ENCODE data around the gene INTS13. TPM values are rescaled to one million over a fixed set of nuclear protein-coding genes. Genes with fewer than 3 reads are reported as not detected.

INTS13 gene
- total RNA-seq, 1 experiment from 2014 or later: 54.0 TPM

- DNase-seq (ENCODE audit: low spot score): no peak
- TF ChIP-seq ZNF281 (CRISPR knock-in tag; IDR thresholded peaks at IDR 0.05) (no peak), MLX (CRISPR knock-in tag; IDR thresholded peaks at IDR 0.05) (no peak), EMX1 (CRISPR knock-in tag; IDR thresholded peaks at IDR 0.05) (no peak), MXD4 (CRISPR knock-in tag; IDR thresholded peaks at IDR 0.05; ENCODE audit: borderline replicate concordance) (no peak), E2F1 (CRISPR knock-in tag; IDR thresholded peaks at IDR 0.05) (no peak), AFF4 (CRISPR knock-in tag; IDR thresholded peaks at IDR 0.05; ENCODE audit: borderline replicate concordance) (no peak), FOXP1 (CRISPR knock-in tag; IDR thresholded peaks at IDR 0.05; ENCODE audit: borderline replicate concordance) (no peak), SP1 (CRISPR knock-in tag; conservative IDR thresholded peaks at IDR 0.05) (no peak)
- Mint-ChIP-seq H3K4me1 (no peaks in the 10 kb centered on the region; the same call in 1 of the 2 replicates), H3K27me3 (ENCODE audit: low read depth) (peaks cover 6% of the 10 kb centered on the region; the same call in 1 of the 2 replicates), H3K36me3 (peaks cover 3% of the 10 kb centered on the region), H3K4me3 (no peak overlapping the region), H3K27ac (no peak overlapping the region), H3K9me3 (peaks cover 22% of the 10 kb centered on the region)
- ChIA-PET CTCF (no interaction called here), POLR2A (no interaction called here)
- ATAC-seq: no peak
These were observed 57.2 kb downstream of the INTS13 start for GRCh38 chr12:26880625-26881024.

- ChIA-PET CTCF (interaction anchor here (0.9 to 1.0 kb wide), 2 partner anchors 10 to 33 kb away, joined by 5 read pairs; no protein-coding TSS in a partner anchor), POLR2A (no interaction called here)
- peaks cover 3% of the 10 kb centered on the region for H3K36me3 Mint-ChIP-seq
- peaks cover 3% of the 10 kb centered on the region; the same call in 1 of the 2 replicates for H3K27me3 Mint-ChIP-seq (ENCODE audit: low read depth)
- H3K27ac Mint-ChIP-seq: no peak overlapping the region
- no peaks in the 10 kb centered on the region; the same call in 1 of the 2 replicates for H3K4me1 Mint-ChIP-seq
- peaks cover 17% of the 10 kb centered on the region for H3K9me3 Mint-ChIP-seq
- no peak overlapping the region for H3K4me3 Mint-ChIP-seq
- no peak for DNase-seq (ENCODE audit: low spot score)
- ATAC-seq: no peak
- TF ChIP-seq OVOL2 (CRISPR knock-in tag; IDR thresholded peaks at IDR 0.05; ENCODE audit: borderline replicate concordance) (no peak), SP1 (CRISPR knock-in tag; conservative IDR thresholded peaks at IDR 0.05) (no peak), NR2C2 (CRISPR knock-in tag; IDR thresholded peaks at IDR 0.05) (no peak), AR (CRISPR knock-in tag; IDR thresholded peaks at IDR 0.05) (no peak), ZNF138 (CRISPR knock-in tag; conservative IDR thresholded peaks at IDR 0.05) (no peak), ZNF219 (CRISPR knock-in tag; IDR thresholded peaks at IDR 0.05; ENCODE audit: borderline replicate concordance) (no peak), CTCF (IDR thresholded peaks at IDR 0.05) (no peak), TEAD4 (CRISPR knock-in tag; IDR thresholded peaks at IDR 0.05) (no peak), RORB (CRISPR knock-in tag; IDR thresholded peaks at IDR 0.05) (no peak), PRDM15 (CRISPR knock-in tag; IDR thresholded peaks at IDR 0.05) (no peak), EMX1 (CRISPR knock-in tag; IDR thresholded peaks at IDR 0.05) (no peak)
These were observed 59.1 kb downstream of the INTS13 start for GRCh38 chr12:26878661-26879119.

All from WTC11 (cell line).